ENCODE data around the gene PYGL.

The PYGL gene

DNA sequence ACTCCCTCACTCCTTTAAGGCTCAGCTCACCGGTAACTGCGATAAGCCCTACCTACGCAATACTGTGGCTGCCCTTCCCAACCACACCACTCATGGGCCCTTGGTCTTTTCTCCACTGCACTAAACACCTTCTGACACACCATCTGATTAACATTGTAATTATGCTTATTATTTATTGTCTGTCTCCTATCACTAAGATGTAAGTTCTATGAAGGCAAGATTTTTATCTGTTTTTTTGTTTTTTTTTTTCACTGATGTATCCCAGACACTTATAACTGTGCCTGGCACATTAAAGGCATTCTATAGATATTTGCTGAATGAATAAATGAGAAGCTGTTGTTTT, 34.2 kb upstream of the PYGL start:
- no peak for DNase-seq (ENCODE audit: low read depth in 1 of 2, low spot score in 1 of 2)
- H3K27me3 ChIP-seq (ENCODE audit: insufficient read depth, poor library complexity, severe bottlenecking), result no peaks in the 10 kb centered on the region
- TF ChIP-seq POLR2AphosphoS5 (IDR thresholded peaks at IDR 0.05; ENCODE audit: low read depth), result no peak
- TF ChIP-seq SPI1 (IDR thresholded peaks at IDR 0.05; ENCODE audit: borderline replicate concordance, low read depth), result no peak
- TF ChIP-seq, protein P1, sequence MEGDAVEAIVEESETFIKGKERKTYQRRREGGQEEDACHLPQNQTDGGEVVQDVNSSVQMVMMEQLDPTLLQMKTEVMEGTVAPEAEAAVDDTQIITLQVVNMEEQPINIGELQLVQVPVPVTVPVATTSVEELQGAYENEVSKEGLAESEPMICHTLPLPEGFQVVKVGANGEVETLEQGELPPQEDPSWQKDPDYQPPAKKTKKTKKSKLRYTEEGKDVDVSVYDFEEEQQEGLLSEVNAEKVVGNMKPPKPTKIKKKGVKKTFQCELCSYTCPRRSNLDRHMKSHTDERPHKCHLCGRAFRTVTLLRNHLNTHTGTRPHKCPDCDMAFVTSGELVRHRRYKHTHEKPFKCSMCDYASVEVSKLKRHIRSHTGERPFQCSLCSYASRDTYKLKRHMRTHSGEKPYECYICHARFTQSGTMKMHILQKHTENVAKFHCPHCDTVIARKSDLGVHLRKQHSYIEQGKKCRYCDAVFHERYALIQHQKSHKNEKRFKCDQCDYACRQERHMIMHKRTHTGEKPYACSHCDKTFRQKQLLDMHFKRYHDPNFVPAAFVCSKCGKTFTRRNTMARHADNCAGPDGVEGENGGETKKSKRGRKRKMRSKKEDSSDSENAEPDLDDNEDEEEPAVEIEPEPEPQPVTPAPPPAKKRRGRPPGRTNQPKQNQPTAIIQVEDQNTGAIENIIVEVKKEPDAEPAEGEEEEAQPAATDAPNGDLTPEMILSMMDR (IDR thresholded peaks at IDR 0.05; ENCODE audit: insufficient read depth, low read length), result no peak
- TF ChIP-seq, protein P2, sequence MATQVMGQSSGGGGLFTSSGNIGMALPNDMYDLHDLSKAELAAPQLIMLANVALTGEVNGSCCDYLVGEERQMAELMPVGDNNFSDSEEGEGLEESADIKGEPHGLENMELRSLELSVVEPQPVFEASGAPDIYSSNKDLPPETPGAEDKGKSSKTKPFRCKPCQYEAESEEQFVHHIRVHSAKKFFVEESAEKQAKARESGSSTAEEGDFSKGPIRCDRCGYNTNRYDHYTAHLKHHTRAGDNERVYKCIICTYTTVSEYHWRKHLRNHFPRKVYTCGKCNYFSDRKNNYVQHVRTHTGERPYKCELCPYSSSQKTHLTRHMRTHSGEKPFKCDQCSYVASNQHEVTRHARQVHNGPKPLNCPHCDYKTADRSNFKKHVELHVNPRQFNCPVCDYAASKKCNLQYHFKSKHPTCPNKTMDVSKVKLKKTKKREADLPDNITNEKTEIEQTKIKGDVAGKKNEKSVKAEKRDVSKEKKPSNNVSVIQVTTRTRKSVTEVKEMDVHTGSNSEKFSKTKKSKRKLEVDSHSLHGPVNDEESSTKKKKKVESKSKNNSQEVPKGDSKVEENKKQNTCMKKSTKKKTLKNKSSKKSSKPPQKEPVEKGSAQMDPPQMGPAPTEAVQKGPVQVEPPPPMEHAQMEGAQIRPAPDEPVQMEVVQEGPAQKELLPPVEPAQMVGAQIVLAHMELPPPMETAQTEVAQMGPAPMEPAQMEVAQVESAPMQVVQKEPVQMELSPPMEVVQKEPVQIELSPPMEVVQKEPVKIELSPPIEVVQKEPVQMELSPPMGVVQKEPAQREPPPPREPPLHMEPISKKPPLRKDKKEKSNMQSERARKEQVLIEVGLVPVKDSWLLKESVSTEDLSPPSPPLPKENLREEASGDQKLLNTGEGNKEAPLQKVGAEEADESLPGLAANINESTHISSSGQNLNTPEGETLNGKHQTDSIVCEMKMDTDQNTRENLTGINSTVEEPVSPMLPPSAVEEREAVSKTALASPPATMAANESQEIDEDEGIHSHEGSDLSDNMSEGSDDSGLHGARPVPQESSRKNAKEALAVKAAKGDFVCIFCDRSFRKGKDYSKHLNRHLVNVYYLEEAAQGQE (IDR thresholded peaks at IDR 0.05; ENCODE audit: insufficient replicate concordance, low read depth), result no peak
- no peak for TF ChIP-seq GABPA (IDR thresholded peaks at IDR 0.05; ENCODE audit: low read depth)
- H3K4me3 ChIP-seq (replicated peaks; ENCODE audit: insufficient read depth, low read length), result no peak overlapping the region
- H3K27ac ChIP-seq (replicated peaks), result no peak overlapping the region

DNA sequence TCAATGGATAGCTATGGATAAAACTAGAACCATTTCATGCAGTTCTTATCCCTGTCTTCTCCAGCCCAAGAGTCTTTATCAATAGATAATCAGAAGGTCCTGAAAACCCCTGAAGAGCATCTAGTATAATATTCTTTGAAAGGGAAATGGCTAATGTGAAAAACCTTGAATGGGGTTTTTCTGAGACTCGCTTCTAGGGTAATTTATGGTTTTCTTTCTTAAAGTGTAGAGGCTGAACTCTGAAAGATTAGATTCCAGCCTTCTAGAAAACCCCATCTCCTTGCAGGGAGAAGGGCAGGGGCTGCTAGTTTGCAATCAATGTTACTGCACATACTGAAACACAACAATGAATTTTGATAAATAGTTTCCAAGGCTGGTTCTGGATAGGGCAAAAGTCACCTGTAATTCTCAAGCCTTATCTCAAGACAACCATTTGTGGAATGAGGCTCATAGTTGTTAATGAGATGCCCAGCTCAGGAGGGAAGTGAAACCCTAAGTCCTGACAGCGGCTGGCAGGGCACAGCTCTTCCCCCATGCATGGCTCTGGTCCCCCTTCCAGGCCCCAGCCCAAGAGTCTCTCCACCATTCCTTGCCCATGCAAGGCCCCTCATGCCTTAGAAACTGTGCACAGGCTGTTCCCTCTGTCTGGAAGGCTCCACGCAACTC, 33.7 kb upstream of the PYGL start:
- no peak for DNase-seq (ENCODE audit: low read depth in 1 of 2, low spot score in 1 of 2)
- TF ChIP-seq SPI1 (IDR thresholded peaks at IDR 0.05; ENCODE audit: borderline replicate concordance, low read depth), result peak; percentile 38; the same call in 1 of the 2 replicates
- no peak for TF ChIP-seq GABPA (IDR thresholded peaks at IDR 0.05; ENCODE audit: low read depth)
- TF ChIP-seq, protein P1 (IDR thresholded peaks at IDR 0.05; ENCODE audit: insufficient read depth, low read length), result no peak
- Histone ChIP-seq H3K27me3 (ENCODE audit: insufficient read depth, poor library complexity, severe bottlenecking) (no peaks in the 10 kb centered on the region), H3K4me3 (replicated peaks; ENCODE audit: insufficient read depth, low read length) (no peak overlapping the region), H3K27ac (replicated peaks) (no peak overlapping the region)

DNA sequence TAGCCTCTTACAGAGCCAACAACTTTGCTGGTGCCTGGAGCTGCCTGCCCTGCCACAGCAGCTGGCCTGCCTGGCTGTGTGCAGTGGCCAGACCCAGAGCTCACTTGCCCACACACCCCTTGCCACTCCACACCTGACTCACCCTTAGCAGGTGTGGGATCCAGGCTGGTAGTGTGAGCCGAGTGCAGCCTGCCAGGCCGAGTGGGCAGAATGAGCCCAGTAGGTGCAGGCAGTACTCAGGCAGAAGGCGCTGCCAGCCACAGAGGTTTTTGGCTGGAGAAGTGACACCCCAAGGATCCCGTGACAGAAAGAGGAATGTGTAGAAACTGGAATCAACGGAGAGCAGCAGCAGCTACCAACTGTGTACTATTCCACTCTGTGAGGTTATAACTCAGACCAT, 29.8 kb upstream of the PYGL start:
- TF ChIP-seq, protein P1 (IDR thresholded peaks at IDR 0.05; ENCODE audit: insufficient read depth, low read length), result no peak
- TF ChIP-seq, protein P2 (IDR thresholded peaks at IDR 0.05; ENCODE audit: insufficient replicate concordance, low read depth), result no peak
- TF ChIP-seq POLR2AphosphoS5 (IDR thresholded peaks at IDR 0.05; ENCODE audit: low read depth), result no peak
- Histone ChIP-seq H3K27ac (replicated peaks) (no peak overlapping the region), H3K27me3 (ENCODE audit: insufficient read depth, poor library complexity, severe bottlenecking) (no peaks in the 10 kb centered on the region), H3K4me3 (replicated peaks; ENCODE audit: insufficient read depth, low read length) (no peak overlapping the region)
- DNase-seq (ENCODE audit: low read depth in 1 of 2, low spot score in 1 of 2), result no peak

DNA sequence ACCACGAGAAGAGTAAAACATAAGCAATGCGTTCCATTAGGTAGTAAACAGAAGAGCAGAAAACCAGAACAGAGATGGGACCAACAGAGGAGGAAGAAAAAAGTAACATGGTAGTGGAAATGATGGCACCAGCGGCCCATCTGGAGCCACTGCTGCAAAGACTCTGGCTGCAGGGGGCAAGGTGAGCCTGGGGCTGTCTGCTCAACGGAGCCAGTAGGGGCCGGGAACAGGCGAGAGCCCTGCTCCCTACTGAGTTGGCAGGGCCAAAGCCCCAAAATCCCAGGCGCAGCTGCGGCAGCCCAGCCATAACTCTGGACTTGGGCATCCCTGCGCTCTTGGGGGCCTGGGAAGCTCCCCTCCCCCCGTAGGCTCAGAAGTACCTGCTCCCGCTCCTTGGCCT, 28.5 kb upstream of the PYGL start:
- Histone ChIP-seq H3K4me3 (replicated peaks; ENCODE audit: insufficient read depth, low read length) (no peak overlapping the region), H3K27ac (replicated peaks) (no peak overlapping the region), H3K27me3 (ENCODE audit: insufficient read depth, poor library complexity, severe bottlenecking) (no peaks in the 10 kb centered on the region)
- TF ChIP-seq GABPA (IDR thresholded peaks at IDR 0.05; ENCODE audit: low read depth) (no peak), POLR2AphosphoS5 (IDR thresholded peaks at IDR 0.05; ENCODE audit: low read depth) (no peak)
- no peak for DNase-seq (ENCODE audit: low read depth in 1 of 2, low spot score in 1 of 2)

Measured in HL-60 (cell line).